Panc1 (cell line): Measurements from ENCODE around the gene PARD3. TPM values are rescaled to one million over a fixed set of nuclear protein-coding genes. Genes with fewer than 3 reads are reported as not detected.

ENCODE experiments used
- ATAC-seq: fragments of 200-7000 bp; cut with Tn5 transposase; 2 replicates; pipeline ENCODE4 v1.9.1; 2020; ENCODE audit warnings: mild to moderate bottlenecking, moderate library complexity
- BruUV-seq: library from RNA; stranded (reverse); fragments of 400-500 nt; replicated peaks from 2 replicates; lab custom pipeline; 2021; lab: Mats Ljungman, UMichigan
- CTCF ChIA-PET: fragments of 300-600 bp; sonication (Branson Sonifier 250); formaldehyde crosslinking; loops from one replicate; lab custom pipeline; 2022; ENCODE audit warnings: antibody characterized with exemption; lab: Charles Lee
- POLR2A ChIA-PET: fragments of 300-600 bp; sonication (Branson Sonifier 250); formaldehyde crosslinking; loops from one replicate; lab custom pipeline; 2022; ENCODE audit warnings: antibody characterized with exemption; lab: Charles Lee
- DNase-seq: peaks from one replicate; pipeline ENCODE4 v3.0.0-alpha.2; 2010; ENCODE audit warnings: low read depth, low spot score
- H3K27ac ChIP-seq: 2 replicates; pipeline ENCODE4 v1.5.1; 2011; ENCODE audit warnings: mild to moderate bottlenecking, low read length, inconsistent platforms
- H3K27me3 ChIP-seq: fragments of 200-500 bp; sonication (Bioruptor generic); 2 replicates; pipeline ENCODE4 v1.6.0; 2014; ENCODE audit warnings: low read length, inconsistent platforms; ENCODE audit not compliant: control insufficient read depth, insufficient read depth
- H3K36me3 ChIP-seq: fragments of 200-500 bp; sonication (Bioruptor generic); 2 replicates; pipeline ENCODE4 v1.5.1; 2014; ENCODE audit warnings: inconsistent platforms, mild to moderate bottlenecking, low read length, moderate library complexity; ENCODE audit not compliant: control insufficient read depth, insufficient read depth
- H3K4me1 ChIP-seq: 2 replicates; pipeline ENCODE4 v1.5.1; 2011; ENCODE audit warnings: inconsistent platforms, mild to moderate bottlenecking, low read length, moderate library complexity; ENCODE audit not compliant: control insufficient read depth, insufficient read depth
- H3K4me3 ChIP-seq, 2 experiments: 2 replicates each; pipeline ENCODE4 v1.5.1; 2011 to 2012; ENCODE audit warnings: low read depth in 2 of 2, low read length in 2 of 2, mild to moderate bottlenecking in 2 of 2, inconsistent platforms in 1 of 2, moderate library complexity in 1 of 2
- H3K9me3 ChIP-seq: fragments of 200-500 bp; sonication (Bioruptor generic); 2 replicates; pipeline ENCODE4 v1.5.1; 2014; ENCODE audit warnings: low read depth, mild to moderate bottlenecking, inconsistent platforms, low read length, moderate library complexity; ENCODE audit not compliant: control insufficient read depth, insufficient read depth
- CTCF ChIP-seq: fragments of 450-650 bp; IDR thresholded peaks from 2 replicates; pipeline ENCODE4 v1.5.1; 2017; ENCODE audit warnings: mild to moderate bottlenecking
- POLR2AphosphoS5 ChIP-seq: IDR thresholded peaks from 2 replicates; pipeline ENCODE4 v1.6.1; 2012; ENCODE audit warnings: mild to moderate bottlenecking, low read depth, low read length, moderate library complexity
- SIN3A ChIP-seq: IDR thresholded peaks from 2 replicates; pipeline ENCODE4 v1.6.1; 2012; ENCODE audit warnings: low read depth, mild to moderate bottlenecking, low read length, moderate library complexity, borderline replicate concordance; ENCODE audit not compliant: insufficient read depth
- TCF7L2 ChIP-seq: IDR thresholded peaks from 2 replicates; pipeline ENCODE4 v1.6.1; 2011; ENCODE audit warnings: mild to moderate bottlenecking, low read depth, low read length, inconsistent platforms
- in situ Hi-C: cut with HindIII; loops from 2 replicates; pipeline ENCODE4 v1.10.0; 2016; ENCODE audit warnings: low sequenced_read_pairs, low pct_unique_long_range_greater_than_20kb
- intact Hi-C: fragments of 100-400 bp; cut with micrococcal nuclease; formaldehyde crosslinking; loops from one replicate; pipeline ENCODE4 v1.10.0; 2022; ENCODE audit not compliant: unreplicated experiment
- total RNA-seq: library from RNA; stranded (reverse); gene quantifications from one replicate; pipeline ENCODE4 v1.2.1, GENCODE V29; 2021; ENCODE audit not compliant: unreplicated experiment
- TF ChIP-seq, protein P1 (sequence below), 2 experiments: IDR thresholded peaks; 2 replicates each; pipeline ENCODE4 v1.6.1; 2011 to 2012; ENCODE audit warnings: low read depth in 2 of 2, control low read depth in 1 of 2, low read length in 1 of 2, mild to moderate bottlenecking in 1 of 2, moderate library complexity in 1 of 2; ENCODE audit not compliant: insufficient read depth in 1 of 2

The PARD3 gene
- total RNA-seq, 1 experiment from 2014 or later = 29.8 TPM

DNA sequence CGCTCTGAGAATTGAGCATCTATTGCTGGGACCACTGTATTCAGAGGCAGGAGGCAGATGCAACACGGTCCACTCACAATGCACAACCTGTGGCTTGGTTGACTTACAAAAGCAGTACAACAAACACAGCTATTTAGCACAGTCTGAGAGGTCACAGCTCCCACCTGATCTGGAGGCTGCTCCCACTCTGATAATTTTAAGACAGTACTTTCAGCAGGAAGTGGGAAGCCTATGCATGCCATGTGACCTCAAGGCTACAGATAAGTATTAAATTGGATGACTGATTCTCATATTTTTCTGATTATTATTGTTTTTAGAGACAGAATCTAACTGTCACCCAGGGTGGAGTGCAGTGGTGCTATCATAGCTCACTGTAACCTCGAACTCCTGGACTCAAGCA, 659.3 kb downstream of the PARD3 start:
- ChIA-PET CTCF (no interaction called here), POLR2A (no interaction called here)
- Histone ChIP-seq H3K27ac (no peak overlapping the region), H3K4me1 (no peaks in the 10 kb centered on the region), H3K4me3 (no peak overlapping the region), H3K9me3 (no peaks in the 10 kb centered on the region), H3K36me3 (no peaks in the 10 kb centered on the region), H3K27me3 (no peaks in the 10 kb centered on the region)
- ATAC-seq (no peak), DNase-seq (no peak)
- BruUV-seq = no TSS peak
- in situ Hi-C loops (no loop called here), intact Hi-C loops (no loop called here)
- TF ChIP-seq CTCF (no peak), SIN3A (no peak), POLR2AphosphoS5 (no peak), TCF7L2 (no peak)
- TF ChIP-seq, protein P1, sequence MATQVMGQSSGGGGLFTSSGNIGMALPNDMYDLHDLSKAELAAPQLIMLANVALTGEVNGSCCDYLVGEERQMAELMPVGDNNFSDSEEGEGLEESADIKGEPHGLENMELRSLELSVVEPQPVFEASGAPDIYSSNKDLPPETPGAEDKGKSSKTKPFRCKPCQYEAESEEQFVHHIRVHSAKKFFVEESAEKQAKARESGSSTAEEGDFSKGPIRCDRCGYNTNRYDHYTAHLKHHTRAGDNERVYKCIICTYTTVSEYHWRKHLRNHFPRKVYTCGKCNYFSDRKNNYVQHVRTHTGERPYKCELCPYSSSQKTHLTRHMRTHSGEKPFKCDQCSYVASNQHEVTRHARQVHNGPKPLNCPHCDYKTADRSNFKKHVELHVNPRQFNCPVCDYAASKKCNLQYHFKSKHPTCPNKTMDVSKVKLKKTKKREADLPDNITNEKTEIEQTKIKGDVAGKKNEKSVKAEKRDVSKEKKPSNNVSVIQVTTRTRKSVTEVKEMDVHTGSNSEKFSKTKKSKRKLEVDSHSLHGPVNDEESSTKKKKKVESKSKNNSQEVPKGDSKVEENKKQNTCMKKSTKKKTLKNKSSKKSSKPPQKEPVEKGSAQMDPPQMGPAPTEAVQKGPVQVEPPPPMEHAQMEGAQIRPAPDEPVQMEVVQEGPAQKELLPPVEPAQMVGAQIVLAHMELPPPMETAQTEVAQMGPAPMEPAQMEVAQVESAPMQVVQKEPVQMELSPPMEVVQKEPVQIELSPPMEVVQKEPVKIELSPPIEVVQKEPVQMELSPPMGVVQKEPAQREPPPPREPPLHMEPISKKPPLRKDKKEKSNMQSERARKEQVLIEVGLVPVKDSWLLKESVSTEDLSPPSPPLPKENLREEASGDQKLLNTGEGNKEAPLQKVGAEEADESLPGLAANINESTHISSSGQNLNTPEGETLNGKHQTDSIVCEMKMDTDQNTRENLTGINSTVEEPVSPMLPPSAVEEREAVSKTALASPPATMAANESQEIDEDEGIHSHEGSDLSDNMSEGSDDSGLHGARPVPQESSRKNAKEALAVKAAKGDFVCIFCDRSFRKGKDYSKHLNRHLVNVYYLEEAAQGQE (IDR thresholded peaks at IDR 0.05; ENCODE audit: insufficient read depth in 1 of 2, low read depth in 2 of 2, low read length in 1 of 2) = no peak

- no peaks in the 10 kb centered on the region for H3K4me1 ChIP-seq
- H3K36me3 ChIP-seq = no peaks in the 10 kb centered on the region
- ATAC-seq (no peak), DNase-seq (no peak)
- no TSS peak for BruUV-seq
- POLR2A ChIA-PET = no interaction called here
- no peaks in the 10 kb centered on the region for H3K27me3 ChIP-seq
- in situ Hi-C loops (no loop called here), intact Hi-C loops (no loop called here)
- no peak for TF ChIP-seq POLR2AphosphoS5
- TF ChIP-seq, protein P1 (IDR thresholded peaks at IDR 0.05; ENCODE audit: insufficient read depth in 1 of 2, low read depth in 2 of 2, low read length in 1 of 2) = no peak
- TF ChIP-seq CTCF = no peak
- no peak for TF ChIP-seq TCF7L2
- TF ChIP-seq SIN3A = no peak
- H3K4me3 ChIP-seq = no peak overlapping the region
- no peaks in the 10 kb centered on the region for H3K9me3 ChIP-seq
- no peak overlapping the region for H3K27ac ChIP-seq
- CTCF ChIA-PET = no interaction called here
Observed at GRCh38 chr10:34154383-34154900, 660.7 kb downstream of the PARD3 start.
